GM13976 (cell line): ENCODE results near the gene KIF11.

Experiments
- DNase-seq: peaks from one replicate; pipeline ENCODE4 v3.0.0; 2012; ENCODE audit warnings: low spot score
- in situ Hi-C: fragments of 300-500 bp; cut with MboI; formaldehyde crosslinking; loops from one replicate; pipeline ENCODE4 v1.12.0; 2022; ENCODE audit warnings: low sequenced_read_pairs, mixed read lengths, inconsistent platforms; ENCODE audit not compliant: unreplicated experiment
- TF ChIP-seq, protein P1 (sequence below): IDR thresholded peaks from 2 replicates; pipeline ENCODE4 v1.5.1; 2012; ENCODE audit warnings: borderline replicate concordance, mild to moderate bottlenecking; ENCODE audit not compliant: insufficient read depth; ENCODE audit errors: extremely low read depth, missing control alignments, control extremely low read depth

Gene KIF11

DNA sequence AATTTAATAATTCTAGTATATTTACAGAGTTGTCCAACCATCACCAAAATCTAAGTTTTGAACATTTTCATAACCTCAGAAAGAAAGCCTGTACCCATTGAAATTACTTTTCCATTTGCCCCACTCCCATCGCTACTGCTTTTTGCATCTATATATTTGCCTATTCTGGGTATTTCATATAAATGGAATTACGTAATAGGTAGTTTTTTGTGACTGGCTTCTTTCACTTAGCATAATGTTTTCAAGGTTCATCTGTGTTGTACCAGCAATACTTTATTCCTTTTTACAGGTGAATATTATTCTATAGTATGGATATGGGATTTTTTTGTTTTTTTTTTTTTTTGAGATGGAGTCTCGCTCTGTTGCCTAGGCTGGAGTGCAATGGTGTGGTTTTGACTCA, 22.6 kb downstream of the KIF11 start:
- TF ChIP-seq, protein P1, sequence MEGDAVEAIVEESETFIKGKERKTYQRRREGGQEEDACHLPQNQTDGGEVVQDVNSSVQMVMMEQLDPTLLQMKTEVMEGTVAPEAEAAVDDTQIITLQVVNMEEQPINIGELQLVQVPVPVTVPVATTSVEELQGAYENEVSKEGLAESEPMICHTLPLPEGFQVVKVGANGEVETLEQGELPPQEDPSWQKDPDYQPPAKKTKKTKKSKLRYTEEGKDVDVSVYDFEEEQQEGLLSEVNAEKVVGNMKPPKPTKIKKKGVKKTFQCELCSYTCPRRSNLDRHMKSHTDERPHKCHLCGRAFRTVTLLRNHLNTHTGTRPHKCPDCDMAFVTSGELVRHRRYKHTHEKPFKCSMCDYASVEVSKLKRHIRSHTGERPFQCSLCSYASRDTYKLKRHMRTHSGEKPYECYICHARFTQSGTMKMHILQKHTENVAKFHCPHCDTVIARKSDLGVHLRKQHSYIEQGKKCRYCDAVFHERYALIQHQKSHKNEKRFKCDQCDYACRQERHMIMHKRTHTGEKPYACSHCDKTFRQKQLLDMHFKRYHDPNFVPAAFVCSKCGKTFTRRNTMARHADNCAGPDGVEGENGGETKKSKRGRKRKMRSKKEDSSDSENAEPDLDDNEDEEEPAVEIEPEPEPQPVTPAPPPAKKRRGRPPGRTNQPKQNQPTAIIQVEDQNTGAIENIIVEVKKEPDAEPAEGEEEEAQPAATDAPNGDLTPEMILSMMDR: no peak
- no peak for DNase-seq
- in situ Hi-C loops: no loop called here

DNA sequence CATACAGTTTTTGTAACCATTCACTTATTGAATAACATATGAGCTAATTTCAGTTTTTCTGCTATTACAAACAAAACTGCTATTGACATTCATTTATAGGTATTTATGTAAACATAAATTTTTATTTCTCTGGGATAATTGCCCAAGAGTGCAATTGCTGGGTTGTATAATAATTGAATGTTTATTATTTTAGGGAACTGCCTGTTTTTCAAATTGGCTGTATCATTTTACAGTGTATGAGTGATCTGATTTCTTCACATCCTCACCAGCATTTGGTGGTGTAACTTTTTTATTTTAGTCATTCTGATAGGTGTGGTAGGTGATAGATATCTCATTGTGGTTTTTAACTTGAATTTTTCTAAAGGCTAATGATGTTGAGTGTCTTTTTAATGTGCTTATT, 26.4 kb downstream of the KIF11 start:
- no peak for DNase-seq
- in situ Hi-C loops: no loop called here

GRCh38 chr10:92627845-92628480, 35.0 kb downstream of the KIF11 start:
- no peak for DNase-seq
- TF ChIP-seq, protein P1: no peak
- in situ Hi-C loops: no loop called here

More for the DNA sequence above, 26.4 kb downstream of the KIF11 start:
- TF ChIP-seq, protein P1: no peak

GRCh38 chr10:92629945-92630344, 37.0 kb downstream of the KIF11 start:
- no peak for DNase-seq
- in situ Hi-C loops: no loop called here
- TF ChIP-seq, protein P1: no peak

DNA sequence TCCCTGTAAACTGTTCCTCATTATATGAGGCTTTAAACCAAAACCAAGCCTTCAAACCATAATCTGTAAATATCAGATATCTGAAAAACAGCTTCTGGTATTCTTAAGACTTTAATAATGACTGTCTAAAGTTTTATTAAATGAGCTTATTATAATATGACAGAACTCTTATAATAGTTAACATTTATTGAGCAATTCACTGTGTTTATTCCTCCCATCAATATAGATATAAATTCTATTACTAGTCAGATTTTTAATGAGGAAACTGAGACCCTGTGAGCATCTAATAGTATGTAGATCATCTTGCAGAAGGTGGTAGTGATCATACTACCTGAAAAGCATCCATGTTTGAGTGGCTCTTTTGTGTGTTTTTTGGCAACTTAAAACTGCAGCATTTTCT, 45.1 kb downstream of the KIF11 start:
- no peak for DNase-seq
- TF ChIP-seq, protein P1: no peak
- in situ Hi-C loops: no loop called here

DNA sequence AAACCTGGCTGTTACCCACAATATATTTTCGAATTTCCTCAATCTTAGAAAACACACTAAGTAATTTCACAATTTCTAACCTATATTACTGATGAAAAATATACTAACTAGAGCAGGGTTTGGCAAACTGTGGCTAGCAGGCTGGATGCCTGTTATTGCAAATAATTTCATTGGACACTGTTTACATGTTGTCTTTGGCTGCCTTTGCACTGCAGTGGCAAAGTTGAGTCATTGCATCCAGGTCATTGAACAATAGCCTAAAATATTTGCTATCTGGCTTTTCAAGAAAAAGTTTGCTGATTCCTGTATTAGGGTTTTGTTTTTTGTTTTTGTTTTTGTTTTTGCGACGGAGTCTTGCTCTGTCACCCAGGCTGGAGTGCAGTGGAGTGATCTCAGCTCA, 47.2 kb downstream of the KIF11 start:
- TF ChIP-seq, protein P1: no peak
- in situ Hi-C loops: no loop called here

More for the DNA sequence above, 47.2 kb downstream of the KIF11 start:
- no peak for DNase-seq
